Right lobe of liver (tissue), 4 donors: ENCODE results near the gene KRT33A.
"Not testable (repeated sequence)": the region's sequence is repeated elsewhere in the genome, so short reads cannot be mapped to it uniquely, and the experiment has no call there.

Source experiments
- CTCF ChIP-seq, 4 donors: fragments of 200-600 bp in 3 of 4; fragments of 450-650 bp in 1 of 4; IDR thresholded peaks; one replicate each; pipeline versions ENCODE4 v1.5.1 to v1.8.0; 2016 to 2022; ENCODE audit warnings: antibody characterized with exemption in 4 of 4, mild to moderate bottlenecking in 2 of 4
- POLR2A ChIP-seq: fragments of 450-650 bp; IDR thresholded peaks from one replicate; pipeline ENCODE4 v1.6.1; 2017; ENCODE audit warnings: antibody characterized with exemption, mild to moderate bottlenecking
- donor health status: DM: no; HTN: no; CAD: no.
- donor health status: DM: no; HTN: no; CAD: no.
- donor health status: DM: no; HTN: yes; CAD: no.

GRCh38 chr17:41350381-41350878 is at the start of gene KRT33A:
- TF ChIP-seq CTCF (IDR thresholded peaks at IDR 0.05); POLR2A: not testable (repeated sequence)
